ENCODE measurements around the gene HES5. TPM values are rescaled to one million over a fixed set of nuclear protein-coding genes. Genes with fewer than 3 reads are reported as not detected.

The HES5 gene
- total and polyA plus RNA-seq, 2 of the 13 experiments (the other 11 are each of a cell fraction or from before 2014, with no cell fraction given), result not detected

DNA sequence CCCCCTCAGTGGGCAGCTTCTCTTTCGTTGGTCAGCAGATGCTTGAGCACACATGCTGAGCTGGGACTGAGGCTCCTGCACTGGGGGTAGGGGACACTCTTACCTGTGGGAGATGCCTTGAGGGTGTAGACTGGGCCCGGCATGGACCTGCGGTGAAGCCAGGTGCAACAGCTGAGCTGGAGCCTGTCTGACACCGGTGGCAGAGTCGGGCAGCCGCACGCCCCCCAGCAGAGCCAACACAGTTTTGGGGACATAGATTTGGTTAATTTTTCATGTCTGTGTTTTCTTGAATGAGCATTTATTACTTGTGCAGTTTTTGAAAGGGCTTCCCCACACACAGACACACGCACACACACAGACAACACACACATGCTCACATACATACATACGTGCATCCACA lies 5.9 kb upstream of the HES5 start (continued):
- TF ChIP-seq CBX2 (IDR thresholded peaks at IDR 0.05; ENCODE audit: low read depth, low read length) (no peak), CBX2 (CRISPR knock-in tag; IDR thresholded peaks at IDR 0.05; ENCODE audit: low read depth) (no peak), POLR2AphosphoS5 (IDR thresholded peaks at IDR 0.05; ENCODE audit: low read depth, low read length) (no peak), ZNF629 (CRISPR knock-in tag; conservative IDR thresholded peaks at IDR 0.05) (no peak), CHCHD3 (CRISPR knock-in tag; IDR thresholded peaks at IDR 0.05) (no peak), ZNF143 (CRISPR knock-in tag; IDR thresholded peaks at IDR 0.05) (no peak), FOXO1 (CRISPR knock-in tag; IDR thresholded peaks at IDR 0.05) (no peak), ZNF777 (CRISPR knock-in tag; IDR thresholded peaks at IDR 0.05) (no peak), FOXK2 (IDR thresholded peaks at IDR 0.05) (no peak), HNF1A (IDR thresholded peaks at IDR 0.05; ENCODE audit: low read depth) (no peak), HNF1A (CRISPR knock-in tag; IDR thresholded peaks at IDR 0.05; ENCODE audit: borderline replicate concordance) (no peak)
- TF ChIP-seq, protein P1, sequence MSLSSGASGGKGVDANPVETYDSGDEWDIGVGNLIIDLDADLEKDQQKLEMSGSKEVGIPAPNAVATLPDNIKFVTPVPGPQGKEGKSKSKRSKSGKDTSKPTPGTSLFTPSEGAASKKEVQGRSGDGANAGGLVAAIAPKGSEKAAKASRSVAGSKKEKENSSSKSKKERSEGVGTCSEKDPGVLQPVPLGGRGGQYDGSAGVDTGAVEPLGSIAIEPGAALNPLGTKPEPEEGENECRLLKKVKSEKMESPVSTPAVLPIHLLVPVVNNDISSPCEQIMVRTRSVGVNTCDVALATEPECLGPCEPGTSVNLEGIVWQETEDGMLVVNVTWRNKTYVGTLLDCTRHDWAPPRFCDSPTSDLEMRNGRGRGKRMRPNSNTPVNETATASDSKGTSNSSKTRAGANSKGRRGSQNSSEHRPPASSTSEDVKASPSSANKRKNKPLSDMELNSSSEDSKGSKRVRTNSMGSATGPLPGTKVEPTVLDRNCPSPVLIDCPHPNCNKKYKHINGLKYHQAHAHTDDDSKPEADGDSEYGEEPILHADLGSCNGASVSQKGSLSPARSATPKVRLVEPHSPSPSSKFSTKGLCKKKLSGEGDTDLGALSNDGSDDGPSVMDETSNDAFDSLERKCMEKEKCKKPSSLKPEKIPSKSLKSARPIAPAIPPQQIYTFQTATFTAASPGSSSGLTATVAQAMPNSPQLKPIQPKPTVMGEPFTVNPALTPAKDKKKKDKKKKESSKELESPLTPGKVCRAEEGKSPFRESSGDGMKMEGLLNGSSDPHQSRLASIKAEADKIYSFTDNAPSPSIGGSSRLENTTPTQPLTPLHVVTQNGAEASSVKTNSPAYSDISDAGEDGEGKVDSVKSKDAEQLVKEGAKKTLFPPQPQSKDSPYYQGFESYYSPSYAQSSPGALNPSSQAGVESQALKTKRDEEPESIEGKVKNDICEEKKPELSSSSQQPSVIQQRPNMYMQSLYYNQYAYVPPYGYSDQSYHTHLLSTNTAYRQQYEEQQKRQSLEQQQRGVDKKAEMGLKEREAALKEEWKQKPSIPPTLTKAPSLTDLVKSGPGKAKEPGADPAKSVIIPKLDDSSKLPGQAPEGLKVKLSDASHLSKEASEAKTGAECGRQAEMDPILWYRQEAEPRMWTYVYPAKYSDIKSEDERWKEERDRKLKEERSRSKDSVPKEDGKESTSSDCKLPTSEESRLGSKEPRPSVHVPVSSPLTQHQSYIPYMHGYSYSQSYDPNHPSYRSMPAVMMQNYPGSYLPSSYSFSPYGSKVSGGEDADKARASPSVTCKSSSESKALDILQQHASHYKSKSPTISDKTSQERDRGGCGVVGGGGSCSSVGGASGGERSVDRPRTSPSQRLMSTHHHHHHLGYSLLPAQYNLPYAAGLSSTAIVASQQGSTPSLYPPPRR (CRISPR knock-in tag; IDR thresholded peaks at IDR 0.05; ENCODE audit: borderline replicate concordance), result no peak

Measured in HepG2 (cell line).